Skeletal muscle tissue (tissue), 5 donors: ENCODE measurements around the gene OR2H2. TPM values are rescaled to one million over a fixed set of nuclear protein-coding genes. Genes with fewer than 3 reads are reported as not detected.

ENCODE experiments used
- H3K27ac ChIP-seq: one replicate; pipeline ENCODE4 v1.7.0; 2013; ENCODE audit warnings: mild to moderate bottlenecking, low read depth, low read length, inconsistent platforms
- H3K27me3 ChIP-seq, 3 donors: one replicate each; pipeline ENCODE4 v1.7.0; 2013; ENCODE audit warnings: low read length in 3 of 3; ENCODE audit not compliant: control insufficient read depth in 3 of 3, insufficient read depth in 3 of 3
- H3K36me3 ChIP-seq, 3 donors: one replicate each; pipeline ENCODE4 v1.7.0; 2013; ENCODE audit warnings: low read length in 3 of 3; ENCODE audit not compliant: control insufficient read depth in 3 of 3, insufficient read depth in 3 of 3
- H3K4me1 ChIP-seq, 3 donors: one replicate each; pipeline ENCODE4 v1.7.0; 2013; ENCODE audit warnings: low read length in 3 of 3, mild to moderate bottlenecking in 3 of 3; ENCODE audit not compliant: control insufficient read depth in 3 of 3, insufficient read depth in 3 of 3
- H3K4me3 ChIP-seq, 3 donors: one replicate each; pipeline ENCODE4 v1.7.0; 2013; ENCODE audit warnings: low read length in 3 of 3
- H3K9ac ChIP-seq, 3 donors: one replicate each; pipeline ENCODE4 v1.7.0; 2013; ENCODE audit warnings: low read length in 3 of 3, mild to moderate bottlenecking in 3 of 3, moderate library complexity in 2 of 3, low read depth in 1 of 3
- H3K9me3 ChIP-seq, 3 donors: one replicate each; pipeline ENCODE4 v1.7.0; 2013; ENCODE audit warnings: low read length in 3 of 3; ENCODE audit not compliant: control insufficient read depth in 3 of 3
- small RNA-seq: library from RNA; depleted of rRNA; stranded (forward); fragments of <200 nt; gene quantifications from one replicate; pipeline ENCODE3, GENCODE V24; 2014
- total RNA-seq: library from RNA; depleted of rRNA; stranded (reverse); fragments of >200 nt; gene quantifications from one replicate; pipeline ENCODE4 v1.2.3, GENCODE V29; 2014
- donor health status: Osteomylitis.

OR2H2 gene
- total RNA-seq, 1 donor from 2014 or later, result not detected

DNA sequence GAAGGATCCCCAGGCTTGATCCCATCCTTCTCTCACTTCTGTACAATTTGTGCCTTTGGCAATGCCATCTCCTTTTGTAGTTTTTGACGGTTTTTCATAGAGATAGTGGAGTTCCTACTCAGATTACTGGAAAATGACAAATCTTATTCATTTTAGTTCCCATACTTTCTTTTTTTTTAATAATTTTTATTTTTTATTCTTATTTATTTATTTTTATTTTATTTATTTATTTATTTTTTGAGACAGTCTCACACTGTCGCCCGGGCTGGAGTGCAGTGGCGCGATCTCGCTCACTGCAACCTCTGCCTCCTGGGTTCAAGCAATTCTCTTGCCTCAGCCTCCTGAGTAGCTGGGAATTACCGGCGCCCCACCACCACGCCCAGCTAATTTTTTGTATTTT is 52.3 kb downstream of the OR2H2 start:
- no peaks in the 10 kb centered on the region for H3K36me3 ChIP-seq
- peaks cover 5 to 6% (median 6%) of the 10 kb centered on the region in 3 donors for H3K4me1 ChIP-seq
- H3K27me3 ChIP-seq, result peaks cover under 1 to 4% (median 4%) of the 10 kb centered on the region in 3 donors
- no peak overlapping the region for H3K4me3 ChIP-seq
- no peaks in the 10 kb centered on the region for H3K9me3 ChIP-seq
- H3K9ac ChIP-seq, result no peak overlapping the region
- no peak overlapping the region for H3K27ac ChIP-seq

Small RNA genes within 50 kb of the gene (small RNA-seq; reads per million reads assigned to genes)
- gene SNORD32B (0.42 reads per million, percentile 53 among the genes with 10 or more reads in this experiment), gene SUMO2P1 (not detected), gene TMEM183AP1 (not detected)

Other genes with a start within 250 kb of the OR2H2 start
- not detected for gene OR5V1, start 216.3 kb upstream of the OR2H2 start, total RNA-seq
- gene OR12D3, start 209.8 kb upstream of the OR2H2 start, total RNA-seq, result not detected
- not detected for gene OR12D2, start 189.5 kb upstream of the OR2H2 start, total RNA-seq
- gene OR12D1, start 170.2 kb upstream of the OR2H2 start, total RNA-seq, result not detected
- gene OR10C1, start 145.8 kb upstream of the OR2H2 start, total RNA-seq, result not detected
- not detected for gene OR11A1, start 128.1 kb upstream of the OR2H2 start, total RNA-seq
- gene OR2H1, start 128.0 kb upstream of the OR2H2 start, total RNA-seq, result not detected
- gene MAS1L, start 97.2 kb upstream of the OR2H2 start, total RNA-seq, result not detected
- gene UBD, start 25.4 kb upstream of the OR2H2 start, total RNA-seq, result 1.6 TPM
- gene GABBR1, start 48.1 kb downstream of the OR2H2 start, total RNA-seq, result 9.9 TPM
- gene MOG, start 72.0 kb downstream of the OR2H2 start, total RNA-seq, result not detected
- gene ZFP57, start 96.0 kb downstream of the OR2H2 start, total RNA-seq, result not detected
- 12.0 TPM for gene HLA-F, start 138.3 kb downstream of the OR2H2 start, total RNA-seq
- not detected for gene HLA-G, start 242.7 kb downstream of the OR2H2 start, total RNA-seq